KMS-11 (cell line): ENCODE data around the gene GRID1.

ENCODE experiments used
- H2AFZ ChIP-seq: fragments of 200-600 bp; sonication (generic); 2 replicates; pipeline ENCODE4 v1.6.1; 2016; ENCODE audit warnings: antibody characterized with exemption, mixed run types, low read depth
- H3K27ac ChIP-seq: fragments of 200-600 bp; sonication (generic); 2 replicates; pipeline ENCODE4 v1.6.1; 2016; ENCODE audit warnings: mild to moderate bottlenecking, mixed run types
- H3K27me3 ChIP-seq: fragments of 200-600 bp; sonication (generic); 2 replicates; pipeline ENCODE4 v1.6.1; 2017; ENCODE audit warnings: mild to moderate bottlenecking, low read depth, mixed run types, moderate library complexity; ENCODE audit not compliant: insufficient read depth
- H3K36me3 ChIP-seq: fragments of 200-600 bp; sonication (generic); 2 replicates; pipeline ENCODE4 v1.6.1; 2017; ENCODE audit warnings: mild to moderate bottlenecking, mixed run types; ENCODE audit not compliant: insufficient read depth
- H3K4me1 ChIP-seq: fragments of 200-600 bp; sonication (generic); 2 replicates; pipeline ENCODE4 v1.6.1; 2016; ENCODE audit warnings: mild to moderate bottlenecking, low read depth, mixed run types; ENCODE audit not compliant: poor library complexity, severe bottlenecking
- H3K4me2 ChIP-seq: fragments of 200-600 bp; sonication (generic); 2 replicates; pipeline ENCODE4 v1.7.0; 2016; ENCODE audit warnings: mild to moderate bottlenecking, mixed run types
- H3K4me3 ChIP-seq: fragments of 200-600 bp; sonication (generic); IDR thresholded peaks from 2 replicates; pipeline ENCODE4 v1.6.1; 2017; ENCODE audit warnings: low read depth, low read length, mixed read lengths; ENCODE audit not compliant: insufficient read depth
- H3K79me2 ChIP-seq: fragments of 200-600 bp; sonication (generic); 2 replicates; pipeline ENCODE4 v1.6.1; 2016; ENCODE audit warnings: low read depth, mixed run types; ENCODE audit not compliant: insufficient read depth
- H3K9ac ChIP-seq: fragments of 200-600 bp; sonication (generic); 2 replicates; pipeline ENCODE4 v1.6.1; 2016; ENCODE audit warnings: mild to moderate bottlenecking, mixed run types
- H4K20me1 ChIP-seq: fragments of 200-600 bp; sonication (generic); 2 replicates; pipeline ENCODE4 v1.6.1; 2016; ENCODE audit warnings: mild to moderate bottlenecking, mixed run types; ENCODE audit not compliant: insufficient read depth
- TF ChIP-seq, protein P1 (sequence below): fragments of 200-600 bp; sonication (generic); conservative IDR thresholded peaks from 2 replicates; pipeline ENCODE4 v1.6.1; 2017; ENCODE audit warnings: low read depth, mild to moderate bottlenecking, antibody characterized with exemption, low read length, moderate library complexity, mixed read lengths

Gene GRID1

GRCh38 chr10:85623758-85624157, 742.8 kb downstream of the GRID1 start:
- Histone ChIP-seq H3K4me2 (no peak overlapping the region), H2AFZ (no peak overlapping the region), H3K36me3 (no peaks in the 10 kb centered on the region), H3K27ac (no peak overlapping the region), H3K4me1 (no peaks in the 10 kb centered on the region), H3K27me3 (no peaks in the 10 kb centered on the region), H3K4me3 (no peak overlapping the region), H4K20me1 (no peaks in the 10 kb centered on the region), H3K79me2 (no peaks in the 10 kb centered on the region), H3K9ac (no peak overlapping the region)
- TF ChIP-seq, protein P1, sequence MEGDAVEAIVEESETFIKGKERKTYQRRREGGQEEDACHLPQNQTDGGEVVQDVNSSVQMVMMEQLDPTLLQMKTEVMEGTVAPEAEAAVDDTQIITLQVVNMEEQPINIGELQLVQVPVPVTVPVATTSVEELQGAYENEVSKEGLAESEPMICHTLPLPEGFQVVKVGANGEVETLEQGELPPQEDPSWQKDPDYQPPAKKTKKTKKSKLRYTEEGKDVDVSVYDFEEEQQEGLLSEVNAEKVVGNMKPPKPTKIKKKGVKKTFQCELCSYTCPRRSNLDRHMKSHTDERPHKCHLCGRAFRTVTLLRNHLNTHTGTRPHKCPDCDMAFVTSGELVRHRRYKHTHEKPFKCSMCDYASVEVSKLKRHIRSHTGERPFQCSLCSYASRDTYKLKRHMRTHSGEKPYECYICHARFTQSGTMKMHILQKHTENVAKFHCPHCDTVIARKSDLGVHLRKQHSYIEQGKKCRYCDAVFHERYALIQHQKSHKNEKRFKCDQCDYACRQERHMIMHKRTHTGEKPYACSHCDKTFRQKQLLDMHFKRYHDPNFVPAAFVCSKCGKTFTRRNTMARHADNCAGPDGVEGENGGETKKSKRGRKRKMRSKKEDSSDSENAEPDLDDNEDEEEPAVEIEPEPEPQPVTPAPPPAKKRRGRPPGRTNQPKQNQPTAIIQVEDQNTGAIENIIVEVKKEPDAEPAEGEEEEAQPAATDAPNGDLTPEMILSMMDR, result no peak

DNA sequence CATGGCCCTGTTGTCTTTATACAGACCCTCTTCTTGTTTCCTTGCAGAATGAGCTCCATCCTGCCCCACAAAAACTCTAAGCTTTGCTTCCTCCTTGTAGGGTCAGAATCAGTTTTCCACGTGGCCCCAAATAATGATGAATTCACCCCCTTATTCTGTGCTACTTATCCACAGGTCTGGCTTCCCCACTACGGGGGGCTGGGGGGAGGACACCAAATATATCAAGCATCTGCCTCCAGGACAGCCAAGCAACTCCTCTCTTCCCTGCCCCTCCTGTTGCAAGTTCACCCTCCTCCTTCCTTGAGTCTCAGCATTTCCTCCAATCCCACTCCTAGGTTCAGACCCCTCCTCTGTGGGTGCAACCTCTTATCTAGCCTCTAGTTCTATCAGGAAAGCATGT, 743.3 kb downstream of the GRID1 start:
- Histone ChIP-seq H2AFZ (no peak overlapping the region), H3K79me2 (no peaks in the 10 kb centered on the region), H4K20me1 (no peaks in the 10 kb centered on the region), H3K4me2 (no peak overlapping the region), H3K4me3 (no peak overlapping the region), H3K4me1 (no peaks in the 10 kb centered on the region), H3K36me3 (no peaks in the 10 kb centered on the region), H3K27me3 (no peaks in the 10 kb centered on the region), H3K9ac (no peak overlapping the region), H3K27ac (no peak overlapping the region)
- TF ChIP-seq, protein P1, result no peak

DNA sequence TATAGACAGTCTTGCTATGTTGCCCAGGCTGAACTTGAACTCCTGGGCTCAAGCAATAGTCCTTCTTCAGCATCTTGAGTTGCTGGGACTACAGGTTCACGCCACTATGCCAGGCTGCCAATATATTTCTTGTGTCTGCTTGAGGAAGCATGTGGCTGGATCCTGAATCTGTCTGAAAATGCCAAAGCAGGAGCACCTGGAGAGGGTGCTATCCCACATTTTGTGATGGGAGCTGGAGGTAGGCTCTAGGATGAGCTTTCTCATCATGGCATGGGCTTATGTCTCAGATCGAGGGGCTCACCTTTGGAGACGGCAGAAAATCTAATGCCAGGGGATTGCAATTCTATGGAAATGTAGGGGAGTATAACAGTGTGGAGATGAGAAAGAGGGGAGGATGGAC, 744.2 kb downstream of the GRID1 start:
- TF ChIP-seq, protein P1, result no peak
- Histone ChIP-seq H3K9ac (no peak overlapping the region), H4K20me1 (no peaks in the 10 kb centered on the region), H3K36me3 (no peaks in the 10 kb centered on the region), H3K79me2 (no peaks in the 10 kb centered on the region), H3K27me3 (no peaks in the 10 kb centered on the region), H3K4me3 (no peak overlapping the region), H3K27ac (no peak overlapping the region), H3K4me1 (no peaks in the 10 kb centered on the region), H3K4me2 (no peak overlapping the region), H2AFZ (no peak overlapping the region)

GRCh38 chr10:85621562-85621961, 745.0 kb downstream of the GRID1 start:
- Histone ChIP-seq H3K4me2 (no peak overlapping the region), H3K4me3 (no peak overlapping the region), H3K27me3 (no peaks in the 10 kb centered on the region), H4K20me1 (no peaks in the 10 kb centered on the region), H3K36me3 (no peaks in the 10 kb centered on the region), H3K9ac (no peak overlapping the region), H3K4me1 (no peaks in the 10 kb centered on the region), H3K79me2 (no peaks in the 10 kb centered on the region), H2AFZ (no peak overlapping the region), H3K27ac (no peak overlapping the region)
- TF ChIP-seq, protein P1, result no peak
